ENCODE data around the gene MAD2L1BP.

MAD2L1BP gene

GRCh38 chr6:43616725-43617472 is 18.7 kb upstream of the MAD2L1BP start:
- ATAC-seq (replicated peaks; ENCODE audit: extremely low read depth, poor library complexity, severe bottlenecking) = no peak
- Mint-ChIP-seq H3K4me1 (no peaks in the 10 kb centered on the region), H3K9me3 (no peaks in the 10 kb centered on the region), H3K27me3 (no peaks in the 10 kb centered on the region), H3K4me3 (no peak overlapping the region), H3K36me3 (ENCODE audit: insufficient read depth) (peaks cover 15% of the 10 kb centered on the region), H3K27ac (ENCODE audit: low read depth) (peak overlapping the region; percentile 19)
- no peak for DNase-seq (ENCODE audit: low spot score in 2 of 2)

GRCh38 chr6:43621078-43621835 is 14.4 kb upstream of the MAD2L1BP start:
- Mint-ChIP-seq H3K4me3 (no peak overlapping the region), H3K4me1 (peaks cover 1% of the 10 kb centered on the region), H3K27me3 (no peaks in the 10 kb centered on the region), H3K27ac (ENCODE audit: low read depth) (no peak overlapping the region), H3K9me3 (no peaks in the 10 kb centered on the region), H3K36me3 (ENCODE audit: insufficient read depth) (peaks cover 18% of the 10 kb centered on the region)
- DNase-seq (ENCODE audit: low spot score in 2 of 2) (no peak), ATAC-seq (replicated peaks; ENCODE audit: extremely low read depth, poor library complexity, severe bottlenecking) (no peak)

GRCh38 chr6:43621836-43622180 is 13.8 kb upstream of the MAD2L1BP start:
- Mint-ChIP-seq H3K36me3 (ENCODE audit: insufficient read depth) (peaks cover 20% of the 10 kb centered on the region), H3K27ac (ENCODE audit: low read depth) (no peak overlapping the region), H3K4me1 (peaks cover 7% of the 10 kb centered on the region), H3K4me3 (peak overlapping the region; percentile 3), H3K9me3 (no peaks in the 10 kb centered on the region), H3K27me3 (no peaks in the 10 kb centered on the region)
- ATAC-seq (replicated peaks; ENCODE audit: extremely low read depth, poor library complexity, severe bottlenecking) (no peak), DNase-seq (ENCODE audit: low spot score in 2 of 2) (no peak)

- no peak for DNase-seq (ENCODE audit: low spot score in 2 of 2)
- peaks cover 20% of the 10 kb centered on the region for H3K36me3 Mint-ChIP-seq (ENCODE audit: insufficient read depth)
- H3K27me3 Mint-ChIP-seq = no peaks in the 10 kb centered on the region
Observed at GRCh38 chr6:43622541-43622940, 13.1 kb upstream of the MAD2L1BP start.

GRCh38 chr6:43623880-43624785 is 11.5 kb upstream of the MAD2L1BP start:
- no peaks in the 10 kb centered on the region for H3K27me3 Mint-ChIP-seq
- H3K4me3 Mint-ChIP-seq = no peak overlapping the region
- H3K36me3 Mint-ChIP-seq (ENCODE audit: insufficient read depth) = peaks cover 19% of the 10 kb centered on the region
- no peak for DNase-seq (ENCODE audit: low spot score in 2 of 2)
- H3K9me3 Mint-ChIP-seq = no peaks in the 10 kb centered on the region
- no peak overlapping the region for H3K27ac Mint-ChIP-seq (ENCODE audit: low read depth)
- peaks cover 25% of the 10 kb centered on the region for H3K4me1 Mint-ChIP-seq
- ATAC-seq (replicated peaks; ENCODE audit: extremely low read depth, poor library complexity, severe bottlenecking) = no peak

More at GRCh38 chr6:43622541-43622940, 13.1 kb upstream of the MAD2L1BP start:
- Mint-ChIP-seq H3K9me3 (no peaks in the 10 kb centered on the region), H3K4me1 (peaks cover 14% of the 10 kb centered on the region), H3K4me3 (peak overlapping the region; percentile 3), H3K27ac (ENCODE audit: low read depth) (no peak overlapping the region)
- ATAC-seq (replicated peaks; ENCODE audit: extremely low read depth, poor library complexity, severe bottlenecking) = no peak

GRCh38 chr6:43624786-43625288 is 10.8 kb upstream of the MAD2L1BP start:
- ATAC-seq (replicated peaks; ENCODE audit: extremely low read depth, poor library complexity, severe bottlenecking) (no peak), DNase-seq (ENCODE audit: low spot score in 2 of 2) (no peak)
- no peaks in the 10 kb centered on the region for H3K9me3 Mint-ChIP-seq
- H3K27me3 Mint-ChIP-seq = no peaks in the 10 kb centered on the region
- peaks cover 30% of the 10 kb centered on the region for H3K4me1 Mint-ChIP-seq
- no peak overlapping the region for H3K4me3 Mint-ChIP-seq
- H3K27ac Mint-ChIP-seq (ENCODE audit: low read depth) = no peak overlapping the region
- peaks cover 25% of the 10 kb centered on the region for H3K36me3 Mint-ChIP-seq (ENCODE audit: insufficient read depth)

GRCh38 chr6:43625393-43625992 is 10.1 kb upstream of the MAD2L1BP start:
- Mint-ChIP-seq H3K9me3 (no peaks in the 10 kb centered on the region), H3K4me1 (peaks cover 30% of the 10 kb centered on the region), H3K27me3 (no peaks in the 10 kb centered on the region), H3K27ac (ENCODE audit: low read depth) (no peak overlapping the region), H3K4me3 (no peak overlapping the region), H3K36me3 (ENCODE audit: insufficient read depth) (peaks cover 25% of the 10 kb centered on the region)
- ATAC-seq (replicated peaks; ENCODE audit: extremely low read depth, poor library complexity, severe bottlenecking) (no peak), DNase-seq (ENCODE audit: low spot score in 2 of 2) (no peak)

- no peaks in the 10 kb centered on the region for H3K27me3 Mint-ChIP-seq
- no peaks in the 10 kb centered on the region for H3K9me3 Mint-ChIP-seq
- H3K27ac Mint-ChIP-seq (ENCODE audit: low read depth) = peak overlapping the region; percentile 52
- H3K36me3 Mint-ChIP-seq (ENCODE audit: insufficient read depth) = peaks cover 21% of the 10 kb centered on the region
- no peak for DNase-seq (ENCODE audit: low spot score in 2 of 2)
- H3K4me3 Mint-ChIP-seq = peak overlapping the region; percentile 97
- H3K4me1 Mint-ChIP-seq = peaks cover 30% of the 10 kb centered on the region
- no peak for ATAC-seq (replicated peaks; ENCODE audit: extremely low read depth, poor library complexity, severe bottlenecking)
Observed at GRCh38 chr6:43627008-43627825, 8.4 kb upstream of the MAD2L1BP start.

GRCh38 chr6:43628393-43629103 is 7.1 kb upstream of the MAD2L1BP start:
- DNase-seq (ENCODE audit: low spot score in 2 of 2) (peak in 1 of 2 donors; percentile 24), ATAC-seq (replicated peaks; ENCODE audit: extremely low read depth, poor library complexity, severe bottlenecking) (peak; percentile 18)
- H3K9me3 Mint-ChIP-seq = no peaks in the 10 kb centered on the region
- H3K4me3 Mint-ChIP-seq = peak overlapping the region; percentile 97
- H3K27ac Mint-ChIP-seq (ENCODE audit: low read depth) = peak overlapping the region; percentile 89
- peaks cover 18% of the 10 kb centered on the region for H3K36me3 Mint-ChIP-seq (ENCODE audit: insufficient read depth)
- H3K4me1 Mint-ChIP-seq = peaks cover 30% of the 10 kb centered on the region
- H3K27me3 Mint-ChIP-seq = no peaks in the 10 kb centered on the region

GRCh38 chr6:43629104-43629504 is 6.5 kb upstream of the MAD2L1BP start, which contains the start of gene GTPBP2:
Gene GTPBP2, minus strand, starts transcription at chr6:43629264. Its CDS starts 102 bp downstream, at chr6:43629162.
- Mint-ChIP-seq H3K27me3 (no peaks in the 10 kb centered on the region), H3K4me1 (peaks cover 35% of the 10 kb centered on the region), H3K4me3 (peak within 1 kb of the TSS; percentile 97), H3K27ac (ENCODE audit: low read depth) (peak within 1 kb of the TSS; percentile 89), H3K36me3 (ENCODE audit: insufficient read depth) (peaks cover 16% of the 10 kb centered on the region), H3K9me3 (no peaks in the 10 kb centered on the region)
- DNase-seq (ENCODE audit: low spot score in 2 of 2) = peak; percentile 87 to 91
- ATAC-seq (replicated peaks; ENCODE audit: extremely low read depth, poor library complexity, severe bottlenecking) = peak; percentile 92

All from central memory CD8-positive, alpha-beta T cell (primary cell).